HCT116 (cell line): ENCODE measurements around the gene RASGEF1C. TPM values are rescaled to one million over a fixed set of nuclear protein-coding genes. Genes with fewer than 3 reads are reported as not detected.

ENCODE experiments used
- ATAC-seq: fragments of 200-7000 bp; cut with Tn5 transposase; 2 replicates; pipeline ENCODE4 v1.9.1; 2020; ENCODE audit warnings: mild to moderate bottlenecking, moderate library complexity
- BruUV-seq: library from RNA; stranded (reverse); fragments of 400-500 nt; replicated peaks from 2 replicates; lab custom pipeline; 2021; lab: Mats Ljungman, UMichigan
- CTCF ChIA-PET: fragments of 300-600 bp; sonication (Branson Sonifier 250); formaldehyde crosslinking; loops from one replicate; lab custom pipeline; 2021; ENCODE audit warnings: antibody characterized with exemption; lab: Charles Lee
- POLR2A ChIA-PET: fragments of 300-600, 350-600 bp; sonication (Branson Sonifier 250); formaldehyde crosslinking; loops from one replicate; lab custom pipeline; 2021; ENCODE audit warnings: antibody characterized with exemption; lab: Charles Lee
- RAD21 ChIA-PET, 2 experiments: fragments of 300-600 bp; sonication (Branson Sonifier 250); formaldehyde crosslinking; loops; one replicate each; lab custom pipeline; 2023; ENCODE audit warnings: low total read pairs in 2 of 2; ENCODE audit not compliant: uncharacterized antibody in 2 of 2, unreplicated experiment in 2 of 2, low non-redundant PET in 1 of 2; lab: Charles Lee
- DNase-seq: peaks from one replicate; pipeline ENCODE4 v3.0.0-alpha.2; 2010; ENCODE audit warnings: low read depth, low spot score
- H2AFZ ChIP-seq: fragments of 200-600 bp; shearing (Covaris generic), sonication (generic); 2 replicates; pipeline ENCODE4 v1.6.1; 2017; ENCODE audit warnings: low read depth, mixed run types, mixed read lengths, antibody characterized with exemption, low read length; ENCODE audit not compliant: poor library complexity, severe bottlenecking
- H3K27ac ChIP-seq: 2 replicates; pipeline ENCODE4 v1.5.1; 2012; ENCODE audit warnings: low read depth, low read length
- H3K27me3 ChIP-seq: fragments of 200-600 bp; sonication (generic); 2 replicates; pipeline ENCODE4 v1.6.1; 2016; ENCODE audit warnings: mixed run types, low read length, mixed read lengths; ENCODE audit not compliant: insufficient read depth
- H3K36me3 ChIP-seq, 2 experiments: fragments of 200-500 bp in 1 of 2; fragments of 200-600 bp in 1 of 2; sonication (Bioruptor generic) in 1 of 2; sonication (generic) in 1 of 2; 2 replicates each; pipeline versions ENCODE4 v1.5.1 to v1.6.1; 2014 to 2016; ENCODE audit warnings: low read length in 2 of 2, inconsistent platforms in 1 of 2, mixed read lengths in 1 of 2, mixed run types in 1 of 2; ENCODE audit not compliant: insufficient read depth in 2 of 2, control insufficient read depth in 1 of 2
- H3K4me1 ChIP-seq, 2 experiments: fragments of 200-600 bp in 1 of 2; sonication (generic) in 1 of 2; 2 replicates each; pipeline versions ENCODE4 v1.5.1 to v1.6.1; 2012 to 2017; ENCODE audit warnings: low read length in 2 of 2, inconsistent platforms in 1 of 2, mild to moderate bottlenecking in 1 of 2, mixed read lengths in 1 of 2, mixed run types in 1 of 2, moderate library complexity in 1 of 2; ENCODE audit not compliant: insufficient read depth in 2 of 2, control insufficient read depth in 1 of 2
- H3K4me2 ChIP-seq: fragments of 200-600 bp; sonication (generic); 2 replicates; pipeline ENCODE4 v1.6.1; 2017; ENCODE audit warnings: mixed run types, low read length, mixed read lengths
- H3K4me3 ChIP-seq, 2 experiments: fragments of 200-600 bp in 1 of 2; sonication (generic) in 1 of 2; replicated peaks in 1 of 2; 2 replicates each; pipeline ENCODE4 v1.5.1; 2011 to 2016; ENCODE audit warnings: low read length in 2 of 2, control low read depth in 1 of 2, low read depth in 1 of 2, mild to moderate bottlenecking in 1 of 2, mixed read lengths in 1 of 2, mixed run types in 1 of 2
- H3K79me2 ChIP-seq: fragments of 200-600 bp; sonication (generic); 2 replicates; pipeline ENCODE4 v1.6.1; 2017; ENCODE audit warnings: mild to moderate bottlenecking, mixed run types, low read length, moderate library complexity, mixed read lengths; ENCODE audit not compliant: insufficient read depth
- H3K9ac ChIP-seq: fragments of 200-600 bp; sonication (generic); 2 replicates; pipeline ENCODE4 v1.6.1; 2016; ENCODE audit warnings: low read length, mixed read lengths
- H3K9me2 ChIP-seq: fragments of 200-600 bp; sonication (generic), shearing (Covaris generic); 2 replicates; pipeline ENCODE4 v1.6.1; 2017; ENCODE audit warnings: mixed run types, mild to moderate bottlenecking, moderate library complexity; ENCODE audit not compliant: insufficient read depth
- H3K9me3 ChIP-seq, 2 experiments: fragments of 200-500 bp in 1 of 2; fragments of 200-600 bp in 1 of 2; sonication (Bioruptor generic) in 1 of 2; sonication (generic) in 1 of 2; 2 replicates each; pipeline ENCODE4 v1.6.1; 2014 to 2017; ENCODE audit warnings: low read length in 2 of 2, mixed read lengths in 2 of 2, inconsistent platforms in 1 of 2, low read depth in 1 of 2, mild to moderate bottlenecking in 1 of 2, mixed run types in 1 of 2, moderate library complexity in 1 of 2; ENCODE audit not compliant: control insufficient read depth in 1 of 2, insufficient read depth in 1 of 2
- H4K20me1 ChIP-seq: fragments of 200-600 bp; sonication (generic), shearing (Covaris generic); 2 replicates; pipeline ENCODE4 v1.6.1; 2017; ENCODE audit warnings: mixed run types, mild to moderate bottlenecking, moderate library complexity; ENCODE audit not compliant: insufficient read depth
- CEBPB ChIP-seq: IDR thresholded peaks from 2 replicates; pipeline ENCODE4 v1.6.1; 2012; ENCODE audit warnings: low read depth
- ELF1 ChIP-seq: IDR thresholded peaks from 2 replicates; pipeline ENCODE4 v1.6.1; 2012; ENCODE audit warnings: low read depth, borderline replicate concordance
- EZH2 ChIP-seq: fragments of 200-600 bp; sonication (generic); IDR thresholded peaks from 2 replicates; pipeline ENCODE4 v1.6.1; 2017; ENCODE audit warnings: antibody characterized with exemption, mixed run types
- JUND ChIP-seq: IDR thresholded peaks from 2 replicates; pipeline ENCODE4 v1.6.1; 2012
- MAX ChIP-seq: IDR thresholded peaks from 2 replicates; pipeline ENCODE4 v1.6.1; 2012
- POLR2A ChIP-seq: IDR thresholded peaks from 2 replicates; pipeline ENCODE4 v1.7.0; 2011; ENCODE audit warnings: borderline replicate concordance; ENCODE audit not compliant: insufficient read depth, insufficient read length; ENCODE audit errors: extremely low read depth
- POLR2AphosphoS5 ChIP-seq: IDR thresholded peaks from 2 replicates; pipeline ENCODE4 v1.6.1; 2011; ENCODE audit warnings: mild to moderate bottlenecking, low read depth, low read length, moderate library complexity
- REST ChIP-seq: IDR thresholded peaks from 2 replicates; pipeline ENCODE4 v1.6.1; 2012; ENCODE audit warnings: low read depth
- SP1 ChIP-seq: IDR thresholded peaks from 2 replicates; pipeline ENCODE4 v1.6.1; 2012; ENCODE audit warnings: low read depth
- SRF ChIP-seq: IDR thresholded peaks from 2 replicates; pipeline ENCODE4 v1.6.1; 2012; ENCODE audit warnings: low read depth
- TCF7L2 ChIP-seq: IDR thresholded peaks from 2 replicates; pipeline ENCODE4 v1.7.0; 2011; ENCODE audit warnings: borderline replicate concordance, inconsistent platforms; ENCODE audit not compliant: insufficient read depth, insufficient read length; ENCODE audit errors: extremely low read depth
- ZFX ChIP-seq: fragments of 450-650 bp; IDR thresholded peaks from 2 replicates; pipeline ENCODE4 v1.6.1; 2017
- ZNF274 ChIP-seq: fragments of 200-500 bp; sonication (Bioruptor generic); IDR thresholded peaks from 2 replicates; pipeline ENCODE4 v1.6.1; 2014; ENCODE audit warnings: mild to moderate bottlenecking, low read depth, low read length, inconsistent platforms
- intact Hi-C: fragments of 100-400 bp; cut with micrococcal nuclease; formaldehyde crosslinking; loops from 2 replicates; pipeline ENCODE4 v1.10.0; 2022
- total RNA-seq: library from RNA; stranded (reverse); gene quantifications from one replicate; pipeline ENCODE4 v1.2.1, GENCODE V29; 2021; ENCODE audit not compliant: unreplicated experiment
- TF ChIP-seq, protein P1 (sequence below): IDR thresholded peaks from 2 replicates; pipeline ENCODE4 v1.6.1; 2012
- TF ChIP-seq, protein P2 (sequence below), 3 experiments: fragments of 200-600 bp in 1 of 3; sonication (generic) in 1 of 3; IDR thresholded peaks in 2 of 3; conservative IDR thresholded peaks in 1 of 3; 2 replicates each; pipeline ENCODE4 v1.5.1; 2012 to 2017; ENCODE audit warnings: low read depth in 2 of 3, low read length in 2 of 3, antibody characterized with exemption in 1 of 3, borderline replicate concordance in 1 of 3, control low read depth in 1 of 3, mild to moderate bottlenecking in 1 of 3, mixed read lengths in 1 of 3, mixed run types in 1 of 3, moderate library complexity in 1 of 3; ENCODE audit not compliant: insufficient read depth in 1 of 3
- TF ChIP-seq, protein P3 (sequence below): IDR thresholded peaks from 2 replicates; pipeline ENCODE4 v1.6.1; 2011; ENCODE audit warnings: mild to moderate bottlenecking, low read length, moderate library complexity; ENCODE audit not compliant: insufficient replicate concordance; ENCODE audit errors: extremely low read depth

Gene RASGEF1C
- total RNA-seq, 1 experiment from 2014 or later: 1.2 TPM

DNA sequence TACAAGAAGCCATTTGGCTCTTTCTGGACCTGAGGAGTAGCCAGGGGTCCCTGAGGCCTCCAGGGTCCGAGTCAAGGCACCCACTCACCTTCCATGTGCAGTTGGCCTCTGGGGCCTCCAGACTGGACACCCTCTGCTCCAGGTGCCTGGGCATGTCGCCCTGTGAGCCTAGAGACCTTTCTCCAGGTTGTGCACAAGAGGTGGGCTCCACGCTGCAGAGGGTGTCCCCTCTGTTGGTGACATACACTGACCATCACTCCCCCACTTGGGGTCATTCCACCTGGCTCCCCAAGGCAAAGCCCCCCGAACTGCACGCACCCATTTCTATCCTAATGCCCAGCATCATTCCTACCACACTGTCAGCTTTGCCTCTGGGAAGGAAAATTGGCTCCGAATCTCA, 48.8 kb downstream of the RASGEF1C start:
- Histone ChIP-seq H3K4me3 (no peak overlapping the region), H3K27me3 (no peaks in the 10 kb centered on the region), H4K20me1 (no peaks in the 10 kb centered on the region), H3K9me2 (no peaks in the 10 kb centered on the region), H3K79me2 (no peaks in the 10 kb centered on the region), H2AFZ (no peak overlapping the region), H3K4me1 (no peaks in the 10 kb centered on the region), H3K27ac (no peak overlapping the region), H3K9ac (no peak overlapping the region), H3K9me3 (no peaks in the 10 kb centered on the region), H3K4me2 (no peak overlapping the region), H3K36me3 (no peaks in the 10 kb centered on the region)
- RAD21 ChIA-PET: no interaction called here
- ATAC-seq: no peak
- CTCF ChIA-PET: no interaction called here
- no peak for DNase-seq
- POLR2A ChIA-PET: no interaction called here
- intact Hi-C loops: no loop called here
- TF ChIP-seq, protein P1, sequence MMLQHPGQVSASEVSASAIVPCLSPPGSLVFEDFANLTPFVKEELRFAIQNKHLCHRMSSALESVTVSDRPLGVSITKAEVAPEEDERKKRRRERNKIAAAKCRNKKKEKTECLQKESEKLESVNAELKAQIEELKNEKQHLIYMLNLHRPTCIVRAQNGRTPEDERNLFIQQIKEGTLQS: no peak
- TF ChIP-seq SRF (no peak), ZFX (no peak), EZH2 (no peak), JUND (no peak), POLR2AphosphoS5 (no peak), REST (no peak), ZNF274 (no peak), TCF7L2 (no peak), CEBPB (no peak), POLR2A (no peak), SP1 (no peak), ELF1 (no peak), MAX (no peak)
- TF ChIP-seq, protein P2, sequence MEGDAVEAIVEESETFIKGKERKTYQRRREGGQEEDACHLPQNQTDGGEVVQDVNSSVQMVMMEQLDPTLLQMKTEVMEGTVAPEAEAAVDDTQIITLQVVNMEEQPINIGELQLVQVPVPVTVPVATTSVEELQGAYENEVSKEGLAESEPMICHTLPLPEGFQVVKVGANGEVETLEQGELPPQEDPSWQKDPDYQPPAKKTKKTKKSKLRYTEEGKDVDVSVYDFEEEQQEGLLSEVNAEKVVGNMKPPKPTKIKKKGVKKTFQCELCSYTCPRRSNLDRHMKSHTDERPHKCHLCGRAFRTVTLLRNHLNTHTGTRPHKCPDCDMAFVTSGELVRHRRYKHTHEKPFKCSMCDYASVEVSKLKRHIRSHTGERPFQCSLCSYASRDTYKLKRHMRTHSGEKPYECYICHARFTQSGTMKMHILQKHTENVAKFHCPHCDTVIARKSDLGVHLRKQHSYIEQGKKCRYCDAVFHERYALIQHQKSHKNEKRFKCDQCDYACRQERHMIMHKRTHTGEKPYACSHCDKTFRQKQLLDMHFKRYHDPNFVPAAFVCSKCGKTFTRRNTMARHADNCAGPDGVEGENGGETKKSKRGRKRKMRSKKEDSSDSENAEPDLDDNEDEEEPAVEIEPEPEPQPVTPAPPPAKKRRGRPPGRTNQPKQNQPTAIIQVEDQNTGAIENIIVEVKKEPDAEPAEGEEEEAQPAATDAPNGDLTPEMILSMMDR (IDR thresholded peaks at IDR 0.05 in 2 of 3, conservative IDR thresholded peaks at IDR 0.05 in 1 of 3; ENCODE audit: borderline replicate concordance in 1 of 3, insufficient read depth in 1 of 3, low read depth in 2 of 3, low read length in 2 of 3): no peak
- TF ChIP-seq, protein P3, sequence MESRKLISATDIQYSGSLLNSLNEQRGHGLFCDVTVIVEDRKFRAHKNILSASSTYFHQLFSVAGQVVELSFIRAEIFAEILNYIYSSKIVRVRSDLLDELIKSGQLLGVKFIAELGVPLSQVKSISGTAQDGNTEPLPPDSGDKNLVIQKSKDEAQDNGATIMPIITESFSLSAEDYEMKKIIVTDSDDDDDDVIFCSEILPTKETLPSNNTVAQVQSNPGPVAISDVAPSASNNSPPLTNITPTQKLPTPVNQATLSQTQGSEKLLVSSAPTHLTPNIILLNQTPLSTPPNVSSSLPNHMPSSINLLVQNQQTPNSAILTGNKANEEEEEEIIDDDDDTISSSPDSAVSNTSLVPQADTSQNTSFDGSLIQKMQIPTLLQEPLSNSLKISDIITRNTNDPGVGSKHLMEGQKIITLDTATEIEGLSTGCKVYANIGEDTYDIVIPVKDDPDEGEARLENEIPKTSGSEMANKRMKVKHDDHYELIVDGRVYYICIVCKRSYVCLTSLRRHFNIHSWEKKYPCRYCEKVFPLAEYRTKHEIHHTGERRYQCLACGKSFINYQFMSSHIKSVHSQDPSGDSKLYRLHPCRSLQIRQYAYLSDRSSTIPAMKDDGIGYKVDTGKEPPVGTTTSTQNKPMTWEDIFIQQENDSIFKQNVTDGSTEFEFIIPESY: no peak
- BruUV-seq: no TSS peak
